HUES48 (cell line): Measurements from ENCODE around the gene RAB11A.

ENCODE experiments used
- H3K27ac ChIP-seq: one replicate; pipeline ENCODE4 v1.7.0; 2013; ENCODE audit warnings: low read depth, low read length, inconsistent platforms
- H3K27me3 ChIP-seq: 2 replicates; pipeline ENCODE4 v1.6.1; 2013; ENCODE audit warnings: mild to moderate bottlenecking, low read length; ENCODE audit not compliant: control insufficient read depth, insufficient read depth
- H3K36me3 ChIP-seq: 2 replicates; pipeline ENCODE4 v1.6.1; 2013; ENCODE audit warnings: low read length; ENCODE audit not compliant: control insufficient read depth, insufficient read depth
- H3K4me1 ChIP-seq: 2 replicates; pipeline ENCODE4 v1.6.1; 2013; ENCODE audit warnings: mild to moderate bottlenecking, low read length; ENCODE audit not compliant: control insufficient read depth, insufficient read depth
- H3K4me3 ChIP-seq: 2 replicates; pipeline ENCODE4 v1.5.1; 2013; ENCODE audit warnings: mild to moderate bottlenecking, low read depth, low read length
- H3K9ac ChIP-seq: 2 replicates; pipeline ENCODE4 v1.6.1; 2013; ENCODE audit warnings: mild to moderate bottlenecking, low read depth, low read length, moderate library complexity
- H3K9me3 ChIP-seq: 2 replicates; pipeline ENCODE4 v1.6.1; 2013; ENCODE audit warnings: low read length; ENCODE audit not compliant: control insufficient read depth, insufficient read depth

The RAB11A gene

DNA sequence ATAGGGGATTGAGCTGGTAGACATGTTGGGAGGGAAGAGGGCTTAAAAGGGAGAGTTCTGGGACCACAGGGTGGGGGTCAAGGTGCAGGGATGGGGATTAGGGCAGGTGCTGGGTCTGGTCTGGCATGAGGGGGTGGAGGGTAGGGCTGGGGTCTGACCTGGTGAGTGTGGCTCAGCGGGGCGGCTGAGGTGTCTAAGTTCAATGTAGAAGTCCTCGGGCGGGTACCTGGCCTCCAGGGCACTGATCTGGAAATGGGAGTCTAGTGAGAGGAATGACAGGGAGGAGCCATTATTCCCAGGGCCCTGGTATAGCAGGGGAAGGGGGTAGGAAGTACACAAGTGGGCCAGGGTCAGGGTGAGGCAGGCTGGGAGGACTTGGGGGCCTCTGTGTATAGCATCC is 39.6 kb downstream of the RAB11A start:
- Histone ChIP-seq H3K4me1 (no peaks in the 10 kb centered on the region), H3K4me3 (no peak overlapping the region), H3K9me3 (no peaks in the 10 kb centered on the region), H3K9ac (no peak overlapping the region), H3K27ac (no peak overlapping the region), H3K36me3 (peaks cover 43% of the 10 kb centered on the region), H3K27me3 (no peaks in the 10 kb centered on the region)

DNA sequence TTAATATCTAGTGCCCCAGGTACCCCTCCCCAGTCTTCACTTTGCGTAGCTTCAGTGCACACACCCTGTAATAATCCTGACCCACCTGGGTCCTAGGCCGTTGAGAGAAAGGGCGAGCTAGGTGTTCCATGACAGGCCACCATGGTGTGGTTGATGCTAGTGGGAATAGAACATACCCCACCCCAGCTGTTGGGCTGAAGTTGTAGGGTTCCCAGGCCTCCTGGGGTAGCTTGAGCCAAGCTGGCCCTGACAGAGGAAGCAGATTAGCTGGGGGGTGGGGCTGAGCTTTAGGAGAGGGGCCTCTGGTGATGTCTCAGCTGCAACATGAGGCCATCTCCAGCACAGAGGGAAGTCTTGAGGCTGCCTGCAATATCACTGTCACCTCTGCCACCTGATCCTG is 40.5 kb downstream of the RAB11A start:
- Histone ChIP-seq H3K4me3 (no peak overlapping the region), H3K27me3 (no peaks in the 10 kb centered on the region), H3K9ac (no peak overlapping the region), H3K9me3 (no peaks in the 10 kb centered on the region), H3K27ac (no peak overlapping the region), H3K36me3 (peaks cover 36% of the 10 kb centered on the region), H3K4me1 (no peaks in the 10 kb centered on the region)

GRCh38 chr15:65910341-65910740 is 41.0 kb downstream of the RAB11A start:
- Histone ChIP-seq H3K9me3 (no peaks in the 10 kb centered on the region), H3K27me3 (no peaks in the 10 kb centered on the region), H3K36me3 (peaks cover 33% of the 10 kb centered on the region), H3K9ac (no peak overlapping the region), H3K4me3 (no peak overlapping the region), H3K4me1 (no peaks in the 10 kb centered on the region), H3K27ac (no peak overlapping the region)

- no peaks in the 10 kb centered on the region for H3K9me3 ChIP-seq
- no peak overlapping the region for H3K27ac ChIP-seq
- H3K9ac ChIP-seq, result no peak overlapping the region
- no peak overlapping the region for H3K4me3 ChIP-seq
- peaks cover 3% of the 10 kb centered on the region for H3K4me1 ChIP-seq
- H3K27me3 ChIP-seq, result no peaks in the 10 kb centered on the region
- H3K36me3 ChIP-seq, result peaks cover 21% of the 10 kb centered on the region
Measured at GRCh38 chr15:65912235-65912634, 42.9 kb downstream of the RAB11A start.

- Histone ChIP-seq H3K4me3 (no peak overlapping the region), H3K27ac (no peak overlapping the region), H3K9ac (no peak overlapping the region), H3K36me3 (peaks cover 15% of the 10 kb centered on the region), H3K4me1 (peaks cover 3% of the 10 kb centered on the region), H3K9me3 (no peaks in the 10 kb centered on the region), H3K27me3 (no peaks in the 10 kb centered on the region)
Measured at GRCh38 chr15:65913631-65914199, 44.4 kb downstream of the RAB11A start.

GRCh38 chr15:65914386-65914785 is 45.1 kb downstream of the RAB11A start:
- H3K27ac ChIP-seq, result no peak overlapping the region

DNA sequence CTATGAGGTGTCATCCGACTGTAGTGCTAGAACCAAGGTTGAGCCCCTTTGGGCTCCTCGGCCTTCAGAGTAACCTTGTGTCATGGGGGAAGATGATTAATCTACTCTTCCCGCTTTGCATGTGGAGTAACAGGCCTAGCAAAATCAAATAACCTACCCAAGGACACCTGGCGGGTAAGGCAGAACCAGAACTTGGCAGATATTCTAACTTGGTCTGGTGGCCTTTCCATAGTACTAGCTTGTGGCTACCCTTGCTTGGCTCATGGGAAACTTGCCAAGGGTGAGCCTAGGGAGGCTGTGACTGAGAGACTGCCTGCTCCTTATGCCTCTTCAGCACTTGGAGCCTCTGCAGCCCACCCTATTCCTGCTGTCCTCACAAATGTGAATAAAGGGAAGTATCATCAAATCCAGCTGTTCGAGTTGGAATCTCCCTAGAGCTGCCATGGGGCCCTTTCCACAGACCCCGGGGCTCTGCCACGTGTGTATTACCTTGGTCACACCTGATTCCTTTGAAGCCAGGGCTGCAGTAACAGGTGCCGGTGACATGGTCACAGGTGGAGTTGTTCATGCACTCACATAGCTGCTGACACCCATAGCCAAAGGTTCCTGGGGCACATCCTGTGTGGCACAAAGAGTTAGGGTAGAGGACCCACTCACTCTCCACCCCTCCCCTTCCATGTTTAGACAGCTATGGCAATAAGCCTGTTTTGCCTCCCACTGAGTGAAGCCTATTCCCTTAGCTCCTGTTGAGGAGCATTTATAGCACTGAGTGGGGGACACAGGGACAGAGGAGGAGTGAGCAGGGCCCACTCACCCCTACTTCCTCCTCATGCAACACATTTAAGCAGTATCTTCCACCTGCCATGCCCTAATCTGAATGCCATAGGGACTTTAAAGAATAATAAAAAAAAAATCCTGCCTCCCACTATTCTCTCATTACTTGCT is 46.0 kb downstream of the RAB11A start:
- no peak overlapping the region for H3K9ac ChIP-seq
- H3K36me3 ChIP-seq, result peaks cover 13% of the 10 kb centered on the region

More at GRCh38 chr15:65914386-65914785, 45.1 kb downstream of the RAB11A start:
- Histone ChIP-seq H3K4me3 (no peak overlapping the region), H3K27me3 (no peaks in the 10 kb centered on the region), H3K36me3 (peaks cover 15% of the 10 kb centered on the region), H3K9ac (no peak overlapping the region), H3K9me3 (no peaks in the 10 kb centered on the region), H3K4me1 (peaks cover 3% of the 10 kb centered on the region)

DNA sequence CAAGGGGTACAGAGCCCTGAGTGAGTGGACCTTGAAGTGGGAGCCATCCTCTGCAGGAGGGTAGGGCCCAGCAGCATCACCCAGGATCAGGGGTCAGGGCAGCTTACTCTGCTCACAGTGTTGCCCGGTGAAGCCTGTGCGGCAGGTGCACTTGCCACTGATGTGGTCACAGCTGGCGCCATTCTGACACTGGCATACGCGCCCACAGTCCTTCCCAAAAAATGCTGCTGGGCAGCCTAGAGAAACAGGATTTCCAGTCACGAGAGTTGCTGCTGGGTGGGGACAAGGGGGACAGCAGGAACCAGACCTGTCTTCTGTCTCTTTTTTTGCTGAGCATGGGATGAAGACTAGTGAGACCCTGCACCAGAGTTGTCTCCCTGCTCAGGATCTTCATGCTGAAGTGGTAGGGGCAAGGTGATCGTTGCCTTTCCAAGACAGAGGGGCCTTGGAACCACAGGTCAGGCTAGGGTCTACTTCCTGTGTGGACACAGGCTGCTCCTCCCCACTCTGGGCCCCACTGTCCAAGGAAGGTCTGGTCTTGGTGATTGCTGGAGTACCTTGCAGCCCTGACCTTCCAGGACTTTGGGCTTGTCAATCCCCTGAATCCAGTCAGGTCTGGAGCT is 46.9 kb downstream of the RAB11A start:
- Histone ChIP-seq H3K9me3 (no peaks in the 10 kb centered on the region), H3K36me3 (peaks cover 4% of the 10 kb centered on the region), H3K9ac (no peak overlapping the region), H3K27me3 (no peaks in the 10 kb centered on the region), H3K27ac (no peak overlapping the region), H3K4me3 (no peak overlapping the region), H3K4me1 (peaks cover 3% of the 10 kb centered on the region)

More for the DNA sequence above, 46.0 kb downstream of the RAB11A start:
- Histone ChIP-seq H3K4me3 (no peak overlapping the region), H3K27ac (no peak overlapping the region), H3K4me1 (peaks cover 3% of the 10 kb centered on the region), H3K9me3 (no peaks in the 10 kb centered on the region), H3K27me3 (no peaks in the 10 kb centered on the region)

- Histone ChIP-seq H3K9me3 (no peaks in the 10 kb centered on the region), H3K9ac (no peak overlapping the region), H3K36me3 (no peaks in the 10 kb centered on the region; the same call in 1 of the 2 replicates), H3K27ac (no peak overlapping the region), H3K4me3 (no peak overlapping the region), H3K4me1 (peaks cover 3% of the 10 kb centered on the region), H3K27me3 (no peaks in the 10 kb centered on the region)
Measured at GRCh38 chr15:65916664-65917406, 47.5 kb downstream of the RAB11A start.

DNA sequence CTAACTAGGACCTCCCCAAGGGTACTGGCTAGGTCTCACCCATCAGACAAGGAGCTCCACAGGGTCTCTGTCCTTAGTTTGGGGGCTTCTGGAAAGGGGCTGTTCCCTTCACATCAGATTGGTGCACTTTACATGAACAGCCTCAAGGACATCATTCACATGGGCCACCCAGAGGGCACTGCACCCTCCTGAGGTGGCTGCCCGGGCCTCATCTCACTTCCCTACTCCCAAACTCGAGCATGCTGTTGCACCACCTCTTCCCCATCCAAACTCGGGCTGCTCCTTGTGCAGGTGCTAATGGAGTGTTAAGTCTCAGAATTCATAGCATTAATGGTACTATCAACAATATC is 48.1 kb downstream of the RAB11A start:
- H3K9ac ChIP-seq, result no peak overlapping the region
- H3K4me1 ChIP-seq, result peaks cover 3% of the 10 kb centered on the region

More for the DNA sequence above, 48.1 kb downstream of the RAB11A start:
- H3K27me3 ChIP-seq, result no peaks in the 10 kb centered on the region
- H3K27ac ChIP-seq, result no peak overlapping the region
- no peaks in the 10 kb centered on the region; the same call in 1 of the 2 replicates for H3K36me3 ChIP-seq
- no peak overlapping the region for H3K4me3 ChIP-seq
- H3K9me3 ChIP-seq, result no peaks in the 10 kb centered on the region
